Adrenal gland (tissue), 5 donors: ENCODE data around the gene CA10.

ENCODE experiments used
- POLR2A ChIP-seq, 2 donors: fragments of 450-650 bp; IDR thresholded peaks; one replicate each; pipeline ENCODE4 v1.6.1; 2017; ENCODE audit warnings: antibody characterized with exemption in 2 of 2, mild to moderate bottlenecking in 2 of 2, moderate library complexity in 1 of 2
- TF ChIP-seq, protein P1 (sequence below), 6 experiments: fragments of 450-650 bp in 4 of 6; fragments of 200-600 bp in 2 of 6; sonication (generic) in 1 of 6; IDR thresholded peaks; 1 replicate in 5 of 6; 2 replicates in 1 of 6; pipeline versions ENCODE4 v1.5.1 to v1.8.0; 2016 to 2021; ENCODE audit warnings: antibody characterized with exemption in 6 of 6, mild to moderate bottlenecking in 2 of 6, moderate library complexity in 1 of 6
- donor health status: DM: no; HTN: no; CAD: no.

- TF ChIP-seq POLR2A (IDR thresholded peaks at IDR 0.05) = no peak
- TF ChIP-seq, protein P1, sequence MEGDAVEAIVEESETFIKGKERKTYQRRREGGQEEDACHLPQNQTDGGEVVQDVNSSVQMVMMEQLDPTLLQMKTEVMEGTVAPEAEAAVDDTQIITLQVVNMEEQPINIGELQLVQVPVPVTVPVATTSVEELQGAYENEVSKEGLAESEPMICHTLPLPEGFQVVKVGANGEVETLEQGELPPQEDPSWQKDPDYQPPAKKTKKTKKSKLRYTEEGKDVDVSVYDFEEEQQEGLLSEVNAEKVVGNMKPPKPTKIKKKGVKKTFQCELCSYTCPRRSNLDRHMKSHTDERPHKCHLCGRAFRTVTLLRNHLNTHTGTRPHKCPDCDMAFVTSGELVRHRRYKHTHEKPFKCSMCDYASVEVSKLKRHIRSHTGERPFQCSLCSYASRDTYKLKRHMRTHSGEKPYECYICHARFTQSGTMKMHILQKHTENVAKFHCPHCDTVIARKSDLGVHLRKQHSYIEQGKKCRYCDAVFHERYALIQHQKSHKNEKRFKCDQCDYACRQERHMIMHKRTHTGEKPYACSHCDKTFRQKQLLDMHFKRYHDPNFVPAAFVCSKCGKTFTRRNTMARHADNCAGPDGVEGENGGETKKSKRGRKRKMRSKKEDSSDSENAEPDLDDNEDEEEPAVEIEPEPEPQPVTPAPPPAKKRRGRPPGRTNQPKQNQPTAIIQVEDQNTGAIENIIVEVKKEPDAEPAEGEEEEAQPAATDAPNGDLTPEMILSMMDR (IDR thresholded peaks at IDR 0.05) = no peak
Observed at GRCh38 chr17:52159246-52160135, 977 bp upstream of the CA10 start.
